ENCODE results near the gene CFAP58. TPM values are rescaled to one million over a fixed set of nuclear protein-coding genes. Genes with fewer than 3 reads are reported as not detected.

CFAP58 gene, protein sequence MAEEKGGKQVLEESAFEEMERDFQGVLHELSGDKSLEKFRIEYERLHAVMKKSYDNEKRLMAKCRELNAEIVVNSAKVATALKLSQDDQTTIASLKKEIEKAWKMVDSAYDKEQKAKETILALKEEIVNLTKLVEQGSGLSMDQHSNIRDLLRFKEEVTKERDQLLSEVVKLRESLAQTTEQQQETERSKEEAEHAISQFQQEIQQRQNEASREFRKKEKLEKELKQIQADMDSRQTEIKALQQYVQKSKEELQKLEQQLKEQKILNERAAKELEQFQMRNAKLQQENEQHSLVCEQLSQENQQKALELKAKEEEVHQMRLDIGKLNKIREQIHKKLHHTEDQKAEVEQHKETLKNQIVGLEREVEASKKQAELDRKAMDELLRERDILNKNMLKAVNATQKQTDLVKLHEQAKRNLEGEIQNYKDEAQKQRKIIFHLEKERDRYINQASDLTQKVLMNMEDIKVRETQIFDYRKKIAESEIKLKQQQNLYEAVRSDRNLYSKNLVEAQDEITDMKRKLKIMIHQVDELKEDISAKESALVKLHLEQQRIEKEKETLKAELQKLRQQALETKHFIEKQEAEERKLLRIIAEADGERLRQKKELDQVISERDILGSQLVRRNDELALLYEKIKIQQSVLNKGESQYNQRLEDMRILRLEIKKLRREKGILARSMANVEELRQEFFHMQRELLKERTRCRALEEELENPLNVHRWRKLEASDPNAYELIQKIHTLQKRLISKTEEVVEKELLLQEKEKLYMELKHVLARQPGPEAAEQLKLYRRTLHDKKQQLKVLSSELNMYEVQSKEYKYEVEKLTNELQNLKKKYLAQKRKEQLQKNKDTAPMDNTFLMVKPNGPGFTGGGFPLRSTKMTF
- total RNA-seq: 0.85 and 1.2 TPM in 2 replicates

DNA sequence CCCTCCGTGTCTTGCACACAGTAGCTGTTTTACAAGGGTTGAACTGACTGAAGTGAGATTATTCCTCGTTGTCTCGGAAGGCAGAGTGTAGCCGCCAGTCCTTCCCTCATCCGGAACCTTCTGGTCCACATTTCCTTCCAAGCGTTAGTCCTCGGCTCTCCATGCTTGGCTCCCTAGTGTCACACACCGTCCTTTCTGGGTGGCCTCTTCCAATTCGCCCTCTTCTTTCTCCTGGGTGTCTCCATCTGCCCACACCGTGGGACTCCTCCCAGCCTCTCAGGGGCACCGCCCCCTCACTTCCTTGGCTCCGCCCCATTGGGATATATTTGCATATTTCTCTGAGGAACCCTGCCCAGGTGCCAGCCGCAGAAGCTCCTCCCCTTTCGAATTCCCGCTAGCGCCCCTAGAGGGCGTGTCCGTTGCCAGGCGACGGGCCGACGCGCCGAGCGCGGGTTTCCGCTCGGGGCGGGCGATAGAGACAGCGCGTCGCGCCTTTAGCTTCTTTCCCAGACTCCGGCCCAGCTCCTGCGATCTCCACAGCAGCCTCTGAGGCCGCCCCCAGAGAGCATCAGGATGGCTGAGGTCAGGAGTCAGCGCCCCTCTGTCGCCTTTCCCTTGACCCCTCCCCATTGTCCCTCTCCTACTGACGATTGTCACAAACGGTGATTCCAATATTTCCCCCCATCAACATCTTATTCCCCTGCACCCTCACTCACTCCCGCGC is at the start of gene CFAP58:
TSS of gene CFAP58 (plus strand) at position 509 of the 724 bp plus-strand sequence. CDS start at position 574, 65 bp downstream.
- peak; percentile 88 for DNase-seq

DNA sequence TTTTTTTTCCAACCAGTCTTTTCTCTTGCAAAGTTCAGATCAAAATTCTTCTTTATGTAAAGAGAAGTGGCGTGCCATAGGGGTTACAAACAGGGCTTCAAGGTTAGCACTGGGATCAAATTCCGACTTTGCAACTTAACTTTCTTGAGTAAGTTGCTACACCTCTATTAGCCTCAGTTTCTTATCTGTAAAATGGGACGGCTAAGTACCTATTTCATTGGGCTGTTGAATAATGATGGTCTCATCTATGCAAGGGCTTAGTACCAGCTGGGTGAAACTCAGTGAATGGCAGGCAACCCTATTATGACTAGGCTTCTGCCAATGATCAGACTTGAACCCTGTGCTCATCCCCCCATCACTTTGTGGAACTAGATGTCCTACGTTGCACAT is 49.3 kb upstream of the CFAP58 start:
- DNase-seq: no peak

DNA sequence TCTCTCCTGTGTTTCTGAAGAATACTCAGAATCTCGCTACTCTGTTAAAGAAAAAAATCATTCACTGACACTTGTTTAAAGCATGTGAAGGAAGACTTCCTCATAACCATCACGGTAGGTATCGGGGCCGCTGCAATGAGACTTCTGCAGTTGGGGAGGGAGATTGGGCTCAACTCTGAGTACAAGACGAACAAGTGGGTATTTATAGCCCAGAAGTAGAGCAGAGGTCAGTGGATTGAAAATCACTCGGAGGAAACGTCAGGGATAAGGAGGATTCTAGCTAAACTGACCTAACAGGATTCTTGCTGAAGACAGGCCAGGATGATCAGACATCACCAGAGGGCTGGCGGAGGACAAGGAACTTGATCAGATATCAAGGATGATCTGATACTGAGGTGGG is 48.7 kb upstream of the CFAP58 start:
- DNase-seq: no peak

DNA sequence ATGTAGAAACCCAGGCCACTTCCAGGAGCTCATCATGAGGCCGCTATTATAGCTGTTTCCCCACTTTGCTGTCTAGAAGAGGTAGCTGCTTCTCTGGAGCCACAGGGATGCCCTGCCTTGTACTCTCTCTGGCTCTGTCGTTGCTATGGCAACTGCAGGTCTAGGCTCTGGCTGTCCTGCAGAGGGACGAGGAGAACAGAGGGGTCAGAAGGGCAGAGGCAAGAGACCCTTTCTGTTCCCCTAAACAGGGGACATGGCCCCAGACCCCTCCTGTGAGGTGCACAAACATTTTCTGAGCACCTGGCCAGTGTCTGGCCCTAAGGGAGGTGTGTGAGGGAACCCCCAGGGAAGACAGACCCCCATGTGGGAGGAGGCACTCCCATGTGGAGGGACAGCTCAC is 46.7 kb upstream of the CFAP58 start:
- DNase-seq: peak; percentile 24

DNA sequence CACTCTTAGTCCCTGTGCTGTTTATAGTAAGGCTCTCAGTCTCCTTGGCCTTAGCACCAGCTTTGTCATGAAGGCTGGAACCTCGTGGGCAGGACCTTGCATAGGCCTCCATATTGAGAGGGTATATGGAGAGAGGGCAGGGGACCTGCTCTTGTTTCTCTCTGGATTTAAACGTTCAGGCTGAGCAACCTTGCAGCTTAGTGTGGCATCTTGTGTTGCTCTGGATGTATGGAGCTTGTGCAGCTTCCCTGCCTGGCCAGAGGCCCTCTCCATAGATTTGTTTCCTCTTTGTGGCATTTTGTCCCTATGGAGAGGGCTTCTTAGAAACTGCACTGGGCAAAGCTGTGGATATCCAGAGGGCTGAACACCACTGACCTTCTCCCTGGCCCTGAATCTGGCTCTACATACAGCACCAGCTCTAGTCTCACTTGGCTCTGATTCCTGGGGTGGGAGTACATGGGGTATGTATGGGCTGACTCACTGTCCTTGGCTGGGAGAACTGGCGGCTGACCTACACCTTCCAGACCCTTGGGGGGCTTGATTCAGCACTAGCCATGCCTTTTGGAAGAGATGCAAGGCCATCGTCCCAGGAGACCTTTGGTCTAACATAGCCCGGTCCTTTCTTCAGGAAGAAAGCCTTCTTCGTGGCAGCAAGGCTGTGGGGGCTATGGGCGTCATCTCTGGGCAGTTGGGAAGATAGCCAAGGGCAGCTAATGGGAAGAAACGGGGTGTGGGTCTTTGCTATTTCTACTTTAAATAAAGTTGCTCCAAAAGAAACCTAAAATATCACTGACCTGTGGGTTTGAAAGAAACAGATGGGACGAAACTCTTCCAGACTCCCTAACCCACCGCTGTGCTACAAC is 45.8 kb upstream of the CFAP58 start:
- DNase-seq: peak; percentile 29

DNA sequence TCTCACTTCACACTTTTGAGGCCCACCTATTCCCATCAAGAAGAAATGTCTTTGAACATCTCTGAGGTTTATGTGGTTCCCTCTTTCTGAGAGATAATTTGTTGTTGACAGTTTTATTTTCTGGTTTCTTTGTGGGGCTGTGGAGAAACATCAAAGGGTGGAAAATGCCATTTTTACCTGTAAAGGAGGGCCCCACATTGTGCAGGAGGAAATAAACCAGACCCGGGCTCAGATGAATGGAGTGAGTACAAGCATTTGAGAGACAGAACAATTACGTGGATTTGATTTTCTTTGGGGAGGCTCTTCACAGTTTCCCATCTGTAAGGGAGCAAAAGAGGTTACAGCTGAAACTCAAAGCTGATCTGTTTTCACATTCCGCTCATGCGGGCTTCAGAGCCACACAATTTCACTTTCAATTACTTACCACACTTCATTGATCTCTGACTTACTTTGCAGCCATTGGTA is 45.2 kb upstream of the CFAP58 start:
- DNase-seq: no peak

DNA sequence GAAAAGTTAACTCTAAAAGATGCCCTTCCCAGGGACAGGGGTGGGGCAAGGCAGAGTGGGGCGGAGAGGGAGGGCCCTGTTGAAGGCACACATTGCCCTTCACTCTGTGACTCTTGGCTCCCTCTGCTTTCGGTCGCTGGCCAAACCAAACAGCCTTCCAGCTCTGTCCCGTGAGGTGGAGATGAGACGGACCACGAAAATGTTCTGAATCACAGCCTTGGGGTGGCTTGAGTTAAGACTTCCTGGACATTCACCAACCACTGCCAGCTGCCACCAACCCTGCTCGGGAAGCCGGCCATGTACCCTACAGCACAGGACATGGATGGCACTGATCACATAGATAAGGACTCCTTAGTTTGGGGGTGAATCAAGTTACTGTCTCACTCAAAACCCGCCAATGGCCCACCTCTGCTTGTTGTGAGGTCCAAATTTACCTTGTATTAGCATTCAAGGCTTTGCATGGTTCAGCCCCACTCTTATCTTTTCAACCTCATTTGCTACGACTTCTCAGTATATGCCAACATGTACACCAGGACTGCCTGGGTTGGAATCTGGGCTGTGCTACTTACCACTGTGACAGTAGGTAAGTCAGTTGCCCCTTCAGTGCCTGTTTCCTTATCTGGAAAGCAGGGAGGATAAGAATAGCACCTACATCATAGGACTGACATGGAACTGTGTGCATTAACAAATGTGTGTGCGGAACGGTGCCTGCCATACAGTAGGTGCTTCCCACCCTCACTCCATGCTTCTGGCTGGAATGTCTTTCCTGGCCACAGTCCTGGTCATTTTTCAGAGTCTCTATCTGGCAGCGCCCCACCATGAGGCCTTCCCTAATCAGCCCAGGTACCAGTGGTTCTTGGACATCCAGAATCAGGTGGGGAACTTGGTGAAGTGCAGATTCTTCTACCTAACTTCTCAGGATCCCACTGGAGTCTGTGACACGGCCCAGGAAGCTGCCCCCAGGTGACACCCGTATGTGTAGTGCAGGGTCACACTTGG is 43.4 kb upstream of the CFAP58 start:
- peak; percentile 58 for DNase-seq

DNA sequence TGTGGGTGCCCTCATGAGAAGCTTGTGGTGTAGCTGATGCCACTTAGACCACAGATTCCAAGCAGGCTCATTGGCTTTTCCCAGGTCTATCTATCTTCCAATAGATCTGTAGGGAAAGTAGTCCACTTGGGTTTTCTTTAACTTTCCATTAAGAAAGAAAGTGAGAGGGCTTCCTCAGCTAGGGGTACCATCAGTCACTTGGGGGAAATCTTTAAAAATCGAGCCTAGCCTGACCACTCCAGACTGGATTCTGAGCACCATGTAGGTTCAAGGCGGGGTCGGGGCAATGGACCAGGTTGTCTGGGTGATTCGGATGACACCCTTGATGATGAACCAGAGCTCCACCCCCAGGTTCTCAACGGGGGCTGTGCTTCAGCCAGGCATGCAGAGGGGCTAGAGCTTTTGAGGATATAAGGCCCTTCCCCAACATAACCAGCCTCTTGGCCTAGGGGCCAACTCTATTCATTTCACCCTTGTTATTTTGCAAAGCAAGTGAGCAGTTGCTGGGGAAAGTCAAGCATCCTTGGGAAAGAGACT is 42.4 kb upstream of the CFAP58 start:
- DNase-seq: no peak

DNA sequence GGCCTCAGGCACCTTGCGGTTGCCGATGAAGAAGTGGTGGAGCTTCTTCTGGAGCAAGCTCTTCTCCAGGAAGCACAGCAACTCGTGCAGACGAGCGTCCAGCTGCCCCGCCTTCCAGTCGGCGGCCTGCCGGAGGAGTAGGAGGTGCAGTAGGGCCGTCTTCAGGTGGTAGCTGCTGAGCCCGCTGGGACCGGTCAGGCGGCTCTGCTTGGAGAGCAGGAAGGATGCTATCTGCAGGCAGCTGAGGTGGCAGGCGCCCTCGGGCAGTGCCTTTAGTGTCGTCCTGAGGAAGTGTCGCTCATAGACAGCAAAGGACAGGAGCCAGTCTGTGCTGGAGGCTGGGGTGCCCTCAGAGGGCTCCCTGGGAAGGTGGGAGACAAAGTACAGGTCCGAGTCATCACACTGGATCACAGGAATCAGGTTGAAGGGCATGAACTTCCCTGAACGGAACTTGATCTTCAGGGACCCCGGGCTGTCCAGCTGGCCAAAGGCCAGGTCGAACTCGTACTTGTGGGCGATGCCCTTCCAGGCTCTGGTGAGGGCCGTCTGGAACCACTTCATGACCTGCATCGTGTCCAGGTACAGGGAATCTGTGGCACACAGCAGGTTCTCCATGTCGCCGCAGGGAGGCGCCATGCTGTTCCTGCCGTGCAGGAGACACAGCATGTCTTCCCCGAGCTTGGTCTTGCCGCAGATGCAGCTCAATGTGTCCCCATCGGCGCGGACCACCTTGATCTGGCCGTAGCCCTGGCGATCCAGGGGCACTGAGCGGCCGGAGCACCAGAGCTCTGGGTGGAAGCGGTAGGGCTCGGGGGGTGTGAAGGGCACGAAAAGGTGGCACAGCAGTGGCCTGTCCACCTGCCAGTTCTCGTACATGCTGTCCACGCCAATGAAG is 38.8 kb upstream of the CFAP58 start:
- DNase-seq: no peak

DNA sequence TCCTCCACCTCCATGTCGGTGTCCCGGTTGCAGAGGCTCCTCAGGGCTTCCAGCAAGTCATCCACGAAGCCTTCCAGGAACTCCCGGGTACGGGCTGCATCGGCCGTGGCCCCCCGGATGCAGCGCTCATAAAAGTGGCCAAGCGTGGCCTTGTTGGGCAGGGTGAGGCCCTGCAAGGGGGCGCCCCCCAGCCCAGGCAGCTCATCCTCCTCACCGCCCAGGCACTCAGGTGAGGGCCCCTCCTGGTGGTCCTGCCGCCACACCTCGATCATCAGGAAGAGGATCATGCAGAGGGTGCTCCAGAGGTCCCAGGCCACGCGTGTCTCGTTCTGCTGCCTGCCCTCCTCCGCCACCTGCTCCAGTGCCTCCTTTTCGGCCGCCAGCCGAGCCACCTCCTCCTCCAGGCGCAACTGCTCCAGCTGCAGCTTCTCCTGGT is 38.1 kb upstream of the CFAP58 start:
- no peak for DNase-seq

DNA sequence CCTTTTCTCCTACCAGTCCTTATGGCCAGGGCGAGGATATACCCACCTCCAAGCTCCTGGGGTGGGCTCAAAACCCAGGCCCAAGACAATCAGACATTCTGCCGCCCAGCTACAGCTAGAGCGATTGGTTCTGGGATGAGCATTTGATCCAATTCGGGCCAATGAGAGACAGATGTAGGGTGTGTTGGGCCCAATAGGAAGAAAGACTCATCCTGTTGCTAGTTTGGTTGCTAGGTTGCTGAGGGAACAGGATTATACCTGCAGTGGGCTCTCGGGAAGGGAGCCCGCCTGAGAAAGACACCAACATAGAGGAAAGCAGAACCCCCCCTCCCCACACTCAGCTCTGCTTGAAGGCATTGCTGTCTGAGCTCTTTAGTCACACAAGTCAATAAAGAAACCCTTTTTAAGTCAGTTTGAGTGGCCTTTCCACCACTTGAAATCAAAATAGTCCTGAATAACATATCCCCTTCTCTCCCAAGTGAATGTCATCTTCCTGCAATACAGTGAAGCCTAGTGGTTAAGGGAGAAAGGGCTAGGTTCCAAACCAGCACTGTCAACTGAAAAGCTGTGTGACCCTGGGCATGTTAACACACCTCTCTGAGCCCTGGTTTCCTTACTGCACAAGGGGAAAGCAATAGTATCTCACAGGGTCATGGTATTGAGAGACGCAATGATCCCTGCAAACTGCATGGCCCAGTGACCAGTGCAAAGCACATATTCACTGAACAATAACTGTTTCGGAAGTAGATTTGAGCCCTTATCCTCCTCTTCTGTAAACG is 37.1 kb upstream of the CFAP58 start:
- DNase-seq: no peak

DNA sequence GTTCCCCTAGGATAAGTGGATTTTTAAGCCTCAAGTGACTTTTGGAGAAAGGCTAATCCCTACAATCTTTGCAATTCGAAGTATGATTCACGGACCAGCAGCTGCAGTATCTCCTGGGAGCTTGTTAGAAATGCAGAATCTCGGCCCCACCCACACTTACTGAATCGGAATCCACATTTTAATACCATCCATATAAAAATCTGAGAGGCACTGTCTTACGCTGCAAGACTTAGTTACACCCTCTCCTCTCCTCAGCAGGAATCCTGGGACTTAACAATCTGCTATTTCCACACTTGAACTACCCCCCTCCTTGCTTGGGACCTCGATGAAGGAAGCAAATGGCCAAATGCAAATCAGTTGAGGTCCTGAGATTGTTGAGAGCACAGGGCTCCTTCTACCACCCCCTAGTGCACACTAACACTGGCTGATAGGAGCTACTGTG is 36.3 kb upstream of the CFAP58 start:
- no peak for DNase-seq

DNA sequence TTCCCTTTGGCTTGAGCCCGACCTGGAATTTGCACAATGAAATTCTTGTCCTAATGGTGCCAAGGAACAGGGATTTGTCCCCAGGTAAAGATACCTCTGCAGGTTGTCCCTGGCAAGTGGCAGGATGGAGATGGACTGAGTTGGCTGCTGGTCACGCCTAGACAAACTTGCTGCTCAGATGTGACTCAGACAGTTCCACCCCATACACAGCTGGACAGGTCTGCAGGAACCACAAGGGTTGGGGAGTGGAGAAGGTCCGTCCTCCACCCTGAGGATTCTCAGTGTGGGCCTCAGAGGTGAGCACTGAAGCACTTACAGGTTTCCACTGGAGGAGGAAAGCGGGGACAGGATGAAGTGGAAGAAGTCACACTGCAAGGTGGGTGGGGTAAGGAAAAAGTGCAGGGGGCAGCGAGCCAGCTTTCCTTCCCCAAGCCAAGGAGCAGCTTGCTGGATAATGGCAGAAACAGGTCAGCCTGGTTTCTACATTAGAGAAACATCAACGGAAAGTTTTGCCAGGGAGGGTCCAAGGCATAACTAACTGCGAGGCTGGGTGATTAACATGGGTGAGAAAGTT is 35.8 kb upstream of the CFAP58 start:
- no peak for DNase-seq

DNA sequence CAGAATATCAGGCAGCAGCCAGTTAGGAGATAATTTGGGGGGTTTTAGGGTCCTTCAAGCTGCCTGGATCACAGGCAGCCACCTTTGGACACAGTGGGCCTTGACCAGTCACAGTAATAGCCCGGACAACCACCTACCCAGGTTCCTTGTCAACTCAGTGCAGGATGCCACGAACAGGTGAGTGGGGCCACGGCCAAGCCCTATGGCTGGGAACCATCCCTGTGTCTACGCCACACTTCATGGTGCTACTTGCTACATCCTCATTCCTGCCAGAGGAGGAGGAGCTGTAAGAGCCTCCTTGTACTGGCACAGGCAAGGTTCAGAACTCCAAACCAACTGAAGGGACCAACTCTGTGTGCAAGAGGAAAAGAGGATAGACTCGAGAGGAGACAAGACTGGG is 35.3 kb upstream of the CFAP58 start:
- DNase-seq: no peak

DNA sequence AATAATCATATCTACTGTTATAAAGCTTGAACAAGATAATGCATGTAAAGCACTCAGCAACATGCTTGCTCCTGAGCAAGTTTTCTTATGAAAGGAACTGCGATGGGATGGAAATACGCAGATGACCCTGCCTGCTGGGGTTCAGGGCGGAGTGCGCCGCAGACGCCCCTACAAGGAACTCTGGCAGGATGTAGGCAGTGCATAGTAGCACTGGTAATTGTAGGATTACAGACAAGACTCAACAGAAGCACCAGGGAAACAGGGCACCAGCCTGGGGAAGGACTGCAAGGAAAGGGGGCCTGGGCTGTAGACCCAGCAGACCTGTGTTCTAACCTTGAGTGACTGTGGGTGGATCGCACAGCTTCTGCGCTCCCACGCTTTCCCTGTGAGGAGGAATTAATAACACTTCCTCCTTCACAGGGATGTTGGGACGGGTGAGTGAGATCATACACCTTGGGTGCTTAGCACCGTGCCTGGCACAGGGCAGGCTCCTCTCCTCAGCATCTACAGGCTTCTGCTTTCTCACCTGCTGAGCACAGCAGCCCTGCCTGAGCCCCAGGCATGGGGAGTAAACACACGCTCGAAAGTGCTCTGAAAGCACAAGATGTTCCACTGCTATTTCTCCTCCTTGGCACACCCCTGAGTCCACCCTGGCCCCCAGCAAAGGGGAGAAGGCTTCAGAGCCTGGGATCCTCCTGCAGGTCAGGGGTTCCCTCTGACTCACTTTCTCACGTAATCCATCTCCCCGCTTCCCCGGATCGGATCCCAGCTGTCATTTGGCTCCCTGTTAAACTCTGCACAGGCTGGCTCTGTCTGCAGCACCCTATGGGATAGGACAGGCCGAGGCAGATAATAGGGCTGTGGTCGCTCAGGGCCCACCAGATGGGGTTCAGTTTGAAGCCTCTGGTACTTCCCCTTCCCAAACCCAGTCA is 34.6 kb upstream of the CFAP58 start:
- DNase-seq: peak; percentile 43

DNA sequence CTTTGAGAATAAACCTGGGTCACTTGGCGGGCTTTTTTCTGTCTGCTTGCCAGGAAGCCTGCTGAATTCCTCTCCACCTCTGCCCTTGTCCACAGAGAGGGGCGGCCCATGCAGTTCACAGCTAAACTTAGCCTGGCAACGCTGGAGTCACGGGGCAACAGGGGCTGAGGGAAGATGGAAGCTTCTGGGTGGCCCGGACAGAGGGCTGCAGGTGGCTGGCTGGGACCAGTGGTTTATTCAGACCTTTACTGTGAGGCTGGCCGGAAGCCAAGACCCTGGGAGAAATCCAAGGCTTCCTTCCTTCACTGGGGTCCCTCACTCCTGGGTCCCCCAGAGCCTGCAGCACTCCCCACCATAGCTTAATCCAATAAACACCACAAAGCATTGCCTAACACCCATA is 32.4 kb upstream of the CFAP58 start:
- no peak for DNase-seq
